HepG2 (cell line): ENCODE results near the gene INPP4B. TPM values are rescaled to one million over a fixed set of nuclear protein-coding genes. Genes with fewer than 3 reads are reported as not detected.

Experiments
- ATAC-seq: fragments of 200-7000 bp; cut with Tn5 transposase; 3 replicates; pipeline ENCODE4 v1.9.1; 2020; ENCODE audit warnings: mild to moderate bottlenecking, moderate library complexity
- BruUV-seq: library from RNA; stranded (reverse); fragments of 400-500 nt; replicated peaks from 2 replicates; lab custom pipeline; 2021; lab: Mats Ljungman, UMichigan
- CTCF ChIA-PET: fragments of 300-600 bp; formaldehyde crosslinking; extraction: SDS; loops from one replicate; lab custom pipeline; 2021; ENCODE audit warnings: low total read pairs, inconsistent platforms, low intra/inter-chr PET ratio; lab: Yijun Ruan, JAX
- POLR2A ChIA-PET: fragments of 350-600 bp; sonication (Branson Sonifier 250); formaldehyde crosslinking; loops from one replicate; lab custom pipeline; 2020; ENCODE audit warnings: antibody characterized with exemption, inconsistent platforms; lab: Yijun Ruan, JAX
- DNase-seq: peaks from one replicate; pipeline ENCODE4 v3.0.0-alpha.2; 2015; ENCODE audit warnings: low spot score
- FAIRE-seq: peaks from 3 replicates; lab custom pipeline; 2011; peaks lifted over from hg19 to GRCh38; lab: Jason Lieb, UNC
- H2AFZ ChIP-seq: one replicate; pipeline ENCODE4 v1.6.1; 2011; ENCODE audit warnings: low read length, inconsistent platforms
- H3K27ac ChIP-seq: fragments of 300-600 bp; 3 replicates; pipeline ENCODE4 v1.8.0; 2011; ENCODE audit warnings: mixed run types, mild to moderate bottlenecking, mixed read lengths, low read length, inconsistent platforms; ENCODE audit not compliant: insufficient read depth; ENCODE audit errors: extremely low read length
- H3K27me3 ChIP-seq, 2 experiments: fragments of 200-600 bp in 1 of 2; 2 replicates in 1 of 2; 3 replicates in 1 of 2; pipeline versions ENCODE4 v1.6.0 to v1.8.0; 2011; ENCODE audit warnings: low read length in 2 of 2, mild to moderate bottlenecking in 2 of 2, moderate library complexity in 2 of 2, inconsistent platforms in 1 of 2; ENCODE audit not compliant: insufficient read depth in 2 of 2, control insufficient read depth in 1 of 2
- H3K36me3 ChIP-seq, 2 experiments: fragments of 200-600 bp in 1 of 2; replicated peaks in 1 of 2; 2 replicates in 1 of 2; 3 replicates in 1 of 2; pipeline versions ENCODE4 v1.5.1 to v1.8.0; 2011; ENCODE audit warnings: low read length in 2 of 2, inconsistent platforms in 1 of 2; ENCODE audit not compliant: insufficient read depth in 2 of 2, control insufficient read depth in 1 of 2
- H3K4me1 ChIP-seq: 2 replicates; pipeline ENCODE4 v1.5.1; 2012; ENCODE audit warnings: low read length, inconsistent platforms; ENCODE audit not compliant: insufficient read depth
- H3K4me2 ChIP-seq: 2 replicates; pipeline ENCODE4 v1.6.0; 2011; ENCODE audit warnings: low read depth, low read length, inconsistent platforms
- H3K4me3 ChIP-seq, 3 experiments: fragments of 200-600 bp in 1 of 3; sonication (generic), shearing (Covaris generic) in 1 of 3; replicated peaks in 1 of 3; 2 replicates each; pipeline ENCODE4 v1.5.1; 2011 to 2016; ENCODE audit warnings: low read length in 3 of 3, inconsistent platforms in 2 of 3, low read depth in 2 of 3, mild to moderate bottlenecking in 2 of 3, control low read depth in 1 of 3, mixed read lengths in 1 of 3; ENCODE audit not compliant: insufficient read depth in 1 of 3
- H3K79me2 ChIP-seq: one replicate; pipeline ENCODE4 v1.6.1; 2011; ENCODE audit warnings: low read length, inconsistent platforms; ENCODE audit not compliant: insufficient read depth
- H3K9ac ChIP-seq: 2 replicates; pipeline ENCODE4 v1.6.0; 2011; ENCODE audit warnings: mild to moderate bottlenecking, low read depth, low read length, inconsistent platforms; ENCODE audit not compliant: insufficient read depth
- H3K9me3 ChIP-seq: 2 replicates; pipeline ENCODE4 v1.5.1; 2012; ENCODE audit warnings: mild to moderate bottlenecking, low read length
- H4K20me1 ChIP-seq: 2 replicates; pipeline ENCODE4 v1.6.0; 2011; ENCODE audit warnings: inconsistent platforms, mild to moderate bottlenecking, low read length, moderate library complexity; ENCODE audit not compliant: insufficient read depth
- ASH2L ChIP-seq: fragments of 300-600, 200-600 bp; sonication (generic); IDR thresholded peaks from 2 replicates; pipeline ENCODE4 v1.7.0; 2017; ENCODE audit warnings: low read depth, mild to moderate bottlenecking, moderate library complexity, mixed read lengths, low read length; ENCODE audit not compliant: insufficient read length
- CAMTA2 ChIP-seq: sonication (generic); formaldehyde crosslinking; IDR thresholded peaks from 2 replicates; pipeline ENCODE4 v1.4.0; 2020; ENCODE audit warnings: mild to moderate bottlenecking, missing genetic modification reagents, borderline replicate concordance
- CBFB ChIP-seq: sonication (generic); formaldehyde crosslinking; IDR thresholded peaks from 2 replicates; pipeline ENCODE4 v1.4.0; 2020; ENCODE audit warnings: missing genetic modification reagents
- HNRNPK ChIP-seq: fragments of 200-400 bp; formaldehyde crosslinking; IDR thresholded peaks from 2 replicates; pipeline ENCODE4 v1.6.1; 2018; ENCODE audit warnings: low read length, low read depth, moderate library complexity, mild to moderate bottlenecking; ENCODE audit not compliant: poor library complexity, severe bottlenecking
- HOXA9 ChIP-seq: sonication (generic); formaldehyde crosslinking; IDR thresholded peaks from 2 replicates; pipeline ENCODE4 v1.8.1; 2022; ENCODE audit warnings: missing genetic modification reagents, mild to moderate bottlenecking, moderate library complexity, borderline replicate concordance
- POLR2AphosphoS5 ChIP-seq: IDR thresholded peaks from 2 replicates; pipeline ENCODE4 v1.6.1; 2012; ENCODE audit warnings: low read depth, low read length
- SIX4 ChIP-seq: sonication (generic); formaldehyde crosslinking; IDR thresholded peaks from 2 replicates; pipeline ENCODE4 v1.4.0; 2020; ENCODE audit warnings: missing genetic modification reagents
- TCF7 ChIP-seq: sonication (generic); IDR thresholded peaks from 2 replicates; pipeline ENCODE4 v1.6.1; 2016; ENCODE audit warnings: antibody characterized with exemption, low read depth
- TOPORS ChIP-seq: sonication (generic); formaldehyde crosslinking; IDR thresholded peaks from 2 replicates; pipeline ENCODE4 v1.8.0; 2023; ENCODE audit warnings: mild to moderate bottlenecking, missing genetic modification reagents
- ZFP1 ChIP-seq: IDR thresholded peaks from 2 replicates; pipeline ENCODE4 v1.6.1; 2016
- ZNF253 ChIP-seq: sonication (generic); formaldehyde crosslinking; IDR thresholded peaks from 2 replicates; pipeline ENCODE4 v1.8.0; 2022; ENCODE audit warnings: mild to moderate bottlenecking, missing genetic modification reagents, borderline replicate concordance
- ZNF260 ChIP-seq: sonication (generic); formaldehyde crosslinking; IDR thresholded peaks from 2 replicates; pipeline ENCODE4 v1.4.0; 2020; ENCODE audit warnings: missing genetic modification reagents, low read depth, mild to moderate bottlenecking, borderline replicate concordance
- ZNF274 ChIP-seq: sonication (generic); formaldehyde crosslinking; IDR thresholded peaks from 2 replicates; pipeline ENCODE4 v1.5.1; 2020; ENCODE audit warnings: mild to moderate bottlenecking, missing genetic modification reagents
- ZNF292 ChIP-seq: sonication (generic); formaldehyde crosslinking; IDR thresholded peaks from 2 replicates; pipeline ENCODE4 v1.8.1; 2022; ENCODE audit warnings: mild to moderate bottlenecking, low read depth, missing genetic modification reagents, borderline replicate concordance
- ZNF552 ChIP-seq: sonication (generic); formaldehyde crosslinking; IDR thresholded peaks from 2 replicates; pipeline ENCODE4 v1.9.0; 2022; ENCODE audit warnings: missing genetic modification reagents, mild to moderate bottlenecking, borderline replicate concordance
- WGBS: methylation state at CpG from one replicate; pipeline ENCODE4 v1.1.6; 2017; ENCODE audit warnings: low lambda C conversion rate; 5-methylcytosine and 5-hydroxymethylcytosine counted together
- in situ Hi-C: cut with HindIII; loops from 2 replicates; pipeline ENCODE4 v1.10.0; 2017; ENCODE audit warnings: low pct_unique_long_range_greater_than_20kb; ENCODE audit not compliant: extremely low pct_ligation_motif_present
- intact Hi-C: fragments of 100-400 bp; cut with micrococcal nuclease; formaldehyde crosslinking; loops from one replicate; pipeline ENCODE4 v1.10.0; 2022; ENCODE audit not compliant: unreplicated experiment
- polyA plus RNA-seq, 8 experiments: library from polyadenylated mRNA; depleted of rRNA in 3 of 8; stranded (reverse) in 7 of 8; unstranded in 1 of 8; fragments of >200 nt; fragmentation: Illumina TruSeq in 4 of 8; extraction: Trizol in 4 of 8; gene quantifications; 2 replicates each; pipeline versions ENCODE4 v1.2.1 to v1.2.3, GENCODE V29; 2011 to 2016; ENCODE audit warnings: low read depth in 4 of 8, missing spikeins in 1 of 8, mixed read lengths in 1 of 8; ENCODE audit not compliant: insufficient read depth in 1 of 8
- total RNA-seq, 5 experiments: library from RNA; depleted of rRNA; stranded (reverse); fragments of >200 nt; fragmentation: Illumina TruSeq; extraction: Trizol; gene quantifications; 2 replicates each; pipeline ENCODE4 v1.2.3, GENCODE V29; 2016; ENCODE audit warnings: low read depth in 1 of 5
- TF ChIP-seq, protein P1 (sequence below): sonication (generic); formaldehyde crosslinking; IDR thresholded peaks from 2 replicates; pipeline ENCODE4 v1.4.0; 2020; ENCODE audit warnings: missing genetic modification reagents, low read depth, mild to moderate bottlenecking, borderline replicate concordance
- TF ChIP-seq, protein P2 (sequence below): sonication (generic); formaldehyde crosslinking; IDR thresholded peaks from 2 replicates; pipeline ENCODE4 v1.4.0; 2020; ENCODE audit warnings: missing genetic modification reagents

INPP4B gene
- total and polyA plus RNA-seq, 2 of the 13 experiments (the other 11 are each of a cell fraction or from before 2014, with no cell fraction given), result not detected

DNA sequence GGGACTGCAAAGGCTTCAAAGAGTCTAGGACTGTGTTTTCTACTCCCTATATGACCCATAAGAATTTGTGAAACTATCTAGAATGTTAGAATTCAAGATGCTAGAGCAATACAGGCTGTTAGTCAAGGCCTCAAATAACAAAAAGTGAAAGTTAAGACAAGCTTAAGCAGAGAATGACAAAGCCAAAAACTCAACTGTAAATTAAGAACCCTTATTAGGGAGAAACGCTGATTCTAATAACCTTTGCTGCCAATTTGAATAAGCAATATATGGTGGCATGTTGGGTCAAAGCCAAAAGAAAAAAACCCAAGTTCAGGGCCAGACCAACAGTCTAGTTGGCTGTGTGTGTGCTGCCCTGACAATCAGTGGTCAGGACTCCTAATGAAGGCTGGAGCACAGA lies 160.0 kb downstream of the INPP4B start:
- ChIA-PET POLR2A (no interaction called here), CTCF (no interaction called here)
- TF ChIP-seq CBFB (CRISPR knock-in tag) (no peak), ASH2L (no peak), ZNF292 (CRISPR knock-in tag) (no peak), SIX4 (CRISPR knock-in tag) (no peak), ZNF274 (CRISPR knock-in tag) (no peak), CAMTA2 (CRISPR knock-in tag) (no peak), TCF7 (no peak)
- Histone ChIP-seq H3K9me3 (peaks cover 16% of the 10 kb centered on the region), H3K27ac (no peak overlapping the region), H3K9ac (no peak overlapping the region), H3K4me3 (no peak overlapping the region), H3K4me1 (no peaks in the 10 kb centered on the region), H4K20me1 (no peaks in the 10 kb centered on the region), H2AFZ (no peak overlapping the region), H3K4me2 (no peak overlapping the region), H3K36me3 (no peaks in the 10 kb centered on the region), H3K79me2 (no peaks in the 10 kb centered on the region), H3K27me3 (no peaks in the 10 kb centered on the region)
- DNase-seq (no peak), ATAC-seq (no peak), FAIRE-seq (no peak)
- WGBS, result 0% methylated on average over 1 of the region's 1 CpG
- intact Hi-C loops, result no loop called here
- BruUV-seq, result no TSS peak
- in situ Hi-C loops, result no loop called here

DNA sequence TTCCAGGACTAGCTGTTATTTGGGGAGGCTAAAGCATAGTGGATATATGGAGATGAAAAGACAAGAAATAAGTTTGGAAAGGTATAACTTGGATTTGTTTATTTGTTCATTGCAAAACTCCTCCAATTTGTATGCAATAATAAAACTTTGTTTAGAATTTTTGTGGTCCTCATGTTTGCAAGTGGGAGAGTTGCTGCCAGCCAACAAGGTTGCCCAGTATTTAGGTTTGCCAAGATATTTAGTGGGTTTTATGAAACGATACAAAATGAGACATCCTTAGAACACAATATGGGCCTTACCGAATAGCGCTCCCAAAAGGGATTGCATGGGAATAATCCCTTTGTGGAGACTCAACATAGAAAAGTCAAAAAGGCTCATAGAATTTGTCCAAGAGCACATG lies 162.1 kb downstream of the INPP4B start:
- BruUV-seq, result no TSS peak
- Histone ChIP-seq H3K9me3 (peaks cover 23% of the 10 kb centered on the region), H3K79me2 (no peaks in the 10 kb centered on the region), H2AFZ (no peak overlapping the region), H3K4me1 (no peaks in the 10 kb centered on the region), H4K20me1 (no peaks in the 10 kb centered on the region), H3K4me2 (no peak overlapping the region), H3K27me3 (no peaks in the 10 kb centered on the region), H3K9ac (no peak overlapping the region), H3K4me3 (no peak overlapping the region), H3K36me3 (no peaks in the 10 kb centered on the region), H3K27ac (no peak overlapping the region)
- in situ Hi-C loops, result no loop called here
- ATAC-seq (no peak), FAIRE-seq (no peak), DNase-seq (no peak)
- POLR2A ChIA-PET, result no interaction called here
- CTCF ChIA-PET, result no interaction called here
- 21% methylated on average over 3 of the region's 3 CpGs for WGBS
- no peak for TF ChIP-seq ZNF253 (CRISPR knock-in tag)
- TF ChIP-seq ZFP1 (CRISPR knock-in tag), result no peak
- TF ChIP-seq, protein P1, sequence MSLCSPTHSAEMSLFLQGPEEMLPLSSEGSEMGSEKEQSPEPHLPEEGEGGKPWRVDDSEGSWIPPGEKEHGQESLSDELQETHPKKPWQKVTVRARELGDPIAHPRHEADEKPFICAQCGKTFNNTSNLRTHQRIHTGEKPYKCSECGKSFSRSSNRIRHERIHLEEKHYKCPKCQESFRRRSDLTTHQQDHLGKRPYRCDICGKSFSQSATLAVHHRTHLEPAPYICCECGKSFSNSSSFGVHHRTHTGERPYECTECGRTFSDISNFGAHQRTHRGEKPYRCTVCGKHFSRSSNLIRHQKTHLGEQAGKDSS (CRISPR knock-in tag), result no peak
- no peak for TF ChIP-seq TOPORS (CRISPR knock-in tag)
- no peak for TF ChIP-seq ZNF260 (CRISPR knock-in tag)
- TF ChIP-seq, protein P2, sequence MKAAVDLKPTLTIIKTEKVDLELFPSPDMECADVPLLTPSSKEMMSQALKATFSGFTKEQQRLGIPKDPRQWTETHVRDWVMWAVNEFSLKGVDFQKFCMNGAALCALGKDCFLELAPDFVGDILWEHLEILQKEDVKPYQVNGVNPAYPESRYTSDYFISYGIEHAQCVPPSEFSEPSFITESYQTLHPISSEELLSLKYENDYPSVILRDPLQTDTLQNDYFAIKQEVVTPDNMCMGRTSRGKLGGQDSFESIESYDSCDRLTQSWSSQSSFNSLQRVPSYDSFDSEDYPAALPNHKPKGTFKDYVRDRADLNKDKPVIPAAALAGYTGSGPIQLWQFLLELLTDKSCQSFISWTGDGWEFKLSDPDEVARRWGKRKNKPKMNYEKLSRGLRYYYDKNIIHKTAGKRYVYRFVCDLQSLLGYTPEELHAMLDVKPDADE, result no peak
- no peak for TF ChIP-seq POLR2AphosphoS5
- no peak for TF ChIP-seq HNRNPK
- no peak for TF ChIP-seq ZNF552 (CRISPR knock-in tag)
- no peak for TF ChIP-seq HOXA9 (CRISPR knock-in tag)
- intact Hi-C loops, result no loop called here
